ENCODE measurements around the gene SLC35F3. TPM values are rescaled to one million over a fixed set of nuclear protein-coding genes. Genes with fewer than 3 reads are reported as not detected.
A peak's percentile ranks its signal among the peaks of the same experiment; 100 is the strongest.
"Not testable (repeated sequence)": the region's sequence is repeated elsewhere in the genome, so short reads cannot be mapped to it uniquely, and the experiment has no call there.

The SLC35F3 gene
- total RNA-seq, 1 donor from 2014 or later = not detected

GRCh38 chr1:234288946-234289345 is 384.5 kb downstream of the SLC35F3 start:
- no peak for DNase-seq
- intact Hi-C loops (cut with micrococcal nuclease) = no loop called here
- ATAC-seq = no peak

- ATAC-seq (no peak), DNase-seq (no peak)
- intact Hi-C loops (cut with micrococcal nuclease) = no loop called here
Observed at GRCh38 chr1:234289538-234290305, 385.2 kb downstream of the SLC35F3 start.

GRCh38 chr1:234292011-234292410 is 387.5 kb downstream of the SLC35F3 start:
- intact Hi-C loops (cut with micrococcal nuclease) = no loop called here

GRCh38 chr1:234292548-234292947 is 388.1 kb downstream of the SLC35F3 start:
- DNase-seq (no peak), ATAC-seq (no peak)
- intact Hi-C loops (cut with micrococcal nuclease) = no loop called here

More at GRCh38 chr1:234292011-234292410, 387.5 kb downstream of the SLC35F3 start:
- no peak for ATAC-seq
- DNase-seq = no peak

- intact Hi-C loops (cut with micrococcal nuclease) = no loop called here
- DNase-seq = no peak
- ATAC-seq = no peak
Observed at GRCh38 chr1:234294109-234294817, 389.8 kb downstream of the SLC35F3 start.

- ATAC-seq = no peak
- intact Hi-C loops (cut with micrococcal nuclease) = no loop called here
Observed at GRCh38 chr1:234295068-234295467, 390.6 kb downstream of the SLC35F3 start.

GRCh38 chr1:234295626-234296025 is 391.1 kb downstream of the SLC35F3 start:
- no peak for DNase-seq
- intact Hi-C loops (cut with micrococcal nuclease) = no loop called here

More at GRCh38 chr1:234295068-234295467, 390.6 kb downstream of the SLC35F3 start:
- DNase-seq = no peak

GRCh38 chr1:234296496-234296895 is 392.0 kb downstream of the SLC35F3 start:
- DNase-seq (no peak), ATAC-seq (no peak)
- intact Hi-C loops (cut with micrococcal nuclease) = no loop called here

More at GRCh38 chr1:234295626-234296025, 391.1 kb downstream of the SLC35F3 start:
- no peak for ATAC-seq

- no peak for ATAC-seq
- no peak for DNase-seq
- intact Hi-C loops (cut with micrococcal nuclease) = no loop called here
Observed at GRCh38 chr1:234297668-234298067, 393.2 kb downstream of the SLC35F3 start.

GRCh38 chr1:234300096-234300495 is 395.6 kb downstream of the SLC35F3 start:
- DNase-seq (no peak), ATAC-seq (no peak)
- intact Hi-C loops (cut with micrococcal nuclease) = no loop called here

- DNase-seq; ATAC-seq; intact Hi-C loops (cut with micrococcal nuclease): not testable (repeated sequence)
Observed at GRCh38 chr1:234301663-234302062, 397.2 kb downstream of the SLC35F3 start.

GRCh38 chr1:234302354-234302962 is 398.0 kb downstream of the SLC35F3 start:
- ATAC-seq = no peak
- DNase-seq = no peak
- intact Hi-C loops (cut with micrococcal nuclease) = no loop called here

- ATAC-seq (no peak), DNase-seq (no peak)
Observed at GRCh38 chr1:234303231-234303630, 398.8 kb downstream of the SLC35F3 start.

GRCh38 chr1:234307726-234308125 is 403.2 kb downstream of the SLC35F3 start:
- ATAC-seq (no peak), DNase-seq (no peak)
- intact Hi-C loops (cut with micrococcal nuclease) = no loop called here

More at GRCh38 chr1:234303231-234303630, 398.8 kb downstream of the SLC35F3 start:
- intact Hi-C loops (cut with micrococcal nuclease) = no loop called here

GRCh38 chr1:234309243-234309597 is 404.7 kb downstream of the SLC35F3 start:
- DNase-seq (no peak), ATAC-seq (no peak)
- intact Hi-C loops (cut with micrococcal nuclease) = no loop called here

GRCh38 chr1:234309598-234310459 is 405.4 kb downstream of the SLC35F3 start:
- ATAC-seq (peak; percentile 79), DNase-seq (peak; percentile 68)
- intact Hi-C loops (cut with micrococcal nuclease) = no loop called here

- intact Hi-C loops (cut with micrococcal nuclease) = no loop called here
- ATAC-seq = no peak
Observed at GRCh38 chr1:234310460-234310817, 406.0 kb downstream of the SLC35F3 start.

GRCh38 chr1:234311414-234311813 is 406.9 kb downstream of the SLC35F3 start:
- ATAC-seq (no peak), DNase-seq (no peak)
- intact Hi-C loops (cut with micrococcal nuclease) = no loop called here

More at GRCh38 chr1:234310460-234310817, 406.0 kb downstream of the SLC35F3 start:
- DNase-seq = no peak

GRCh38 chr1:234313171-234313570 is 408.7 kb downstream of the SLC35F3 start:
- ATAC-seq (no peak), DNase-seq (no peak)
- intact Hi-C loops (cut with micrococcal nuclease) = no loop called here

Data from left ventricle myocardium superior (tissue), 1 donor.